ENCODE measurements around the gene TRIM33. TPM values are rescaled to one million over a fixed set of nuclear protein-coding genes. Genes with fewer than 3 reads are reported as not detected.

The TRIM33 gene
- total and polyA plus RNA-seq, 10 of the 15 experiments (the other 5 are each of a cell fraction or from before 2014, with no cell fraction given): 9.0 to 40.3 (median 22.0) TPM

- Histone ChIP-seq H3K27me3 (replicated peaks in 1 of 2; ENCODE audit: control insufficient read depth in 2 of 2, insufficient read depth in 2 of 2, low read length in 1 of 2) (no peaks in the 10 kb centered on the region), H3K79me2 (ENCODE audit: control insufficient read depth, insufficient read depth, low read length) (peaks cover 74% of the 10 kb centered on the region), H4K20me1 (ENCODE audit: control insufficient read depth, insufficient read depth) (no peaks in the 10 kb centered on the region; the same call in 1 of the 2 replicates), H3K27ac (ENCODE audit: control insufficient read depth, insufficient read depth) (no peak overlapping the region), H3K4me3 (peak overlapping the region; percentile 93), H2AFZ (ENCODE audit: control insufficient read depth, low read depth, low read length) (no peak overlapping the region), H3K4me1 (ENCODE audit: control insufficient read depth, insufficient read depth, low read length) (peaks cover 7% of the 10 kb centered on the region; the same call in 1 of the 2 replicates), H3K4me2 (ENCODE audit: control insufficient read depth, insufficient read depth) (peak overlapping the region; percentile 77), H3K9me3 (replicated peaks; ENCODE audit: control insufficient read depth, insufficient read depth, low read length) (no peaks in the 10 kb centered on the region), H3K36me3 (ENCODE audit: control insufficient read depth in 2 of 2, insufficient read depth in 2 of 2, low read length in 1 of 2) (peaks cover 0 to 3% of the 10 kb centered on the region in 2 experiments; a peak in 1 of 4 replicates), H3K9ac (ENCODE audit: control insufficient read depth, insufficient read depth, low read length) (peak overlapping the region; percentile 34)
- DNase-seq (ENCODE audit: low read depth, low spot score) (no peak), FAIRE-seq (no peak), ATAC-seq (no peak)
- RAD21 ChIA-PET (ENCODE audit: unreplicated experiment): interaction anchor here (1.0 kb wide), 1 partner anchor 16 kb away, joined by 3 read pairs; no protein-coding TSS in a partner anchor
- WGBS (ENCODE audit: insufficient coverage, insufficient replicate concordance, low lambda C conversion rate, missing lambda C conversion rate): 73% methylated on average over 2 of the region's 2 CpGs
- BruUV-seq (replicated peaks): no TSS peak
- TF ChIP-seq SIX5 (IDR thresholded peaks at IDR 0.05; ENCODE audit: low read depth, low read length, severe bottlenecking) (no peak), SIN3A (IDR thresholded peaks at IDR 0.05; ENCODE audit: low read depth, low read length) (no peak), MTA3 (IDR thresholded peaks at IDR 0.05; ENCODE audit: borderline replicate concordance, low read length) (no peak), BRCA1 (IDR thresholded peaks at IDR 0.05; ENCODE audit: low read depth, low read length) (no peak), ZSCAN29 (IDR thresholded peaks at IDR 0.05) (no peak), RB1 (IDR thresholded peaks at IDR 0.05; ENCODE audit: borderline replicate concordance) (no peak), ZNF24 (IDR thresholded peaks at IDR 0.05) (no peak), MEF2A (IDR thresholded peaks at IDR 0.05; ENCODE audit: insufficient read depth, low read depth, low read length) (no peak), NFXL1 (IDR thresholded peaks at IDR 0.05; ENCODE audit: borderline replicate concordance) (no peak; the same call in 1 of the 2 replicates), ATF3 (IDR thresholded peaks at IDR 0.05; ENCODE audit: borderline replicate concordance, extremely low read depth, low read depth, low read length) (no peak), EGR1 (IDR thresholded peaks at IDR 0.05; ENCODE audit: borderline replicate concordance in 1 of 2, low read depth in 2 of 2, low read length in 2 of 2) (no peak), ZNF384 (IDR thresholded peaks at IDR 0.05; ENCODE audit: borderline replicate concordance, low read depth, low read length) (no peak), CBFB (IDR thresholded peaks at IDR 0.05; ENCODE audit: low read depth) (no peak), ELK1 (IDR thresholded peaks at IDR 0.05; ENCODE audit: low read depth, low read length) (no peak), HDAC2 (IDR thresholded peaks at IDR 0.05) (no peak), MYC (IDR thresholded peaks at IDR 0.05; ENCODE audit: insufficient read depth, insufficient read length, insufficient replicate concordance, low read length, severe bottlenecking) (no peak)
- intact Hi-C loops (cut with micrococcal nuclease; ENCODE audit: unreplicated experiment) (no loop called here), in situ Hi-C loops (cut with MboI) (no loop called here)
- CTCF ChIA-PET: interaction anchor here (1.7 kb wide), 1 partner anchor 41 kb away, joined by 5 read pairs; no protein-coding TSS in a partner anchor
- SMC1A ChIA-PET (ENCODE audit: uncharacterized antibody, unreplicated experiment): interaction anchor here (0.7 to 2.5 kb wide), 8 partner anchors 16 to 161 kb away, joined by 3 to 13 read pairs (median 4); no protein-coding TSS in a partner anchor
- POLR2A ChIA-PET: interaction anchor here (0.6 to 1.0 kb wide), 2 partner anchors 7 to 51 kb away, joined by 4 to 5 read pairs; no protein-coding TSS in a partner anchor
Observed at GRCh38 chr1:114508386-114508898, 2.6 kb downstream of the TRIM33 start.
